ENCODE measurements around the gene RNF114.

DNA sequence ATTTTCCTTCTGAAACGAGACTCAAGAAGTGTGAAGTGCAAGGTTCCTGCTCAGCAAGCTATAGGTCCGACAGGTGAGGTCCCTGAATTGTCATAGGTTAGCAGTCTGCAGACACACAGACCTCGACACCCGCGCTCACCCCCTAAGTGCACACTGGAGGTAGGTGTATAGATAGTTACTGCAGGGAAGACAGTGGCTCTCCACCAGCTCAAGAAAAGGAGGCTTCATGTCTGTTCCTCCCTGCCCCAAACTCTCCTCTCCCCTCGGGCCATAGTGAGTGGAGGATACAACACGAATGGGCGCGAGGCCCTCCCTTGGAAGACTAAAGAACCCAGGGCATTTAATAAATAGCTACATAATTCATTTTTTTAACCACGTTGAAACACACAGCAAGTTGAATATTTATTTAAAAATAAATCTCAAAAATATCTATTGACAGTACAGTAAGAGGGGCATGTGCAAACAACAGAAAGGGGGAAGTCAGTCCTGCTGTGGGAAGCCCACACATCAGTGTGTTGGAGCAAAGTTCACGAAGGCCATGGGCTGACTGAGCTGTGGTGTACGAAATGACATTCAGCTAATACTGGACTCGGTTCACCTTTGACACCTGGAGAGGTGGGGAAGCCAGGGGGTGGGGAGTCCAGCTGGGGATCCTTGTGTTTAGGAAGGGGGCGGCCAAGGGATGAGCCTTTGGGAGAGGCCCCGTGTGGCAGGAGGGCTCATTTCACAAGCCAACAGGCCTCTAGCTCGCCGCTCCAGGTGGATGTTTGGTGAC lies 31.6 kb upstream of the RNF114 start:
- TF ChIP-seq, protein P1, sequence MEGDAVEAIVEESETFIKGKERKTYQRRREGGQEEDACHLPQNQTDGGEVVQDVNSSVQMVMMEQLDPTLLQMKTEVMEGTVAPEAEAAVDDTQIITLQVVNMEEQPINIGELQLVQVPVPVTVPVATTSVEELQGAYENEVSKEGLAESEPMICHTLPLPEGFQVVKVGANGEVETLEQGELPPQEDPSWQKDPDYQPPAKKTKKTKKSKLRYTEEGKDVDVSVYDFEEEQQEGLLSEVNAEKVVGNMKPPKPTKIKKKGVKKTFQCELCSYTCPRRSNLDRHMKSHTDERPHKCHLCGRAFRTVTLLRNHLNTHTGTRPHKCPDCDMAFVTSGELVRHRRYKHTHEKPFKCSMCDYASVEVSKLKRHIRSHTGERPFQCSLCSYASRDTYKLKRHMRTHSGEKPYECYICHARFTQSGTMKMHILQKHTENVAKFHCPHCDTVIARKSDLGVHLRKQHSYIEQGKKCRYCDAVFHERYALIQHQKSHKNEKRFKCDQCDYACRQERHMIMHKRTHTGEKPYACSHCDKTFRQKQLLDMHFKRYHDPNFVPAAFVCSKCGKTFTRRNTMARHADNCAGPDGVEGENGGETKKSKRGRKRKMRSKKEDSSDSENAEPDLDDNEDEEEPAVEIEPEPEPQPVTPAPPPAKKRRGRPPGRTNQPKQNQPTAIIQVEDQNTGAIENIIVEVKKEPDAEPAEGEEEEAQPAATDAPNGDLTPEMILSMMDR (IDR thresholded peaks at IDR 0.05): no peak
- TF ChIP-seq EP300 (IDR thresholded peaks at IDR 0.05): no peak
- TF ChIP-seq POLR2AphosphoS5 (IDR thresholded peaks at IDR 0.05): no peak
